ENCODE measurements around the gene HNRNPA1L2. TPM values are rescaled to one million over a fixed set of nuclear protein-coding genes. Genes with fewer than 3 reads are reported as not detected.
"Not testable (repeated sequence)": the region's sequence is repeated elsewhere in the genome, so short reads cannot be mapped to it uniquely, and the experiment has no call there.

The HNRNPA1L2 gene
- total RNA-seq, 1 donor from 2014 or later = 3.2 TPM

- intact Hi-C loops (cut with micrococcal nuclease) = no loop called here
- no peaks in the 10 kb centered on the region for H3K27me3 ChIP-seq (ENCODE audit: low read depth)
- H3K36me3 ChIP-seq = peaks cover 4% of the 10 kb centered on the region
- no peaks in the 10 kb centered on the region for H3K9me3 ChIP-seq (replicated peaks)
- H3K4me3 ChIP-seq = no peak overlapping the region
- no peak for TF ChIP-seq CTCF (IDR thresholded peaks at IDR 0.05; ENCODE audit: borderline replicate concordance)
- H3K27ac ChIP-seq (replicated peaks) = no peak overlapping the region
- DNase-seq = no peak
- peaks cover 26% of the 10 kb centered on the region for H3K4me1 ChIP-seq
Measured at GRCh38 chr13:52615812-52616211, 26.4 kb upstream of the HNRNPA1L2 start.

DNA sequence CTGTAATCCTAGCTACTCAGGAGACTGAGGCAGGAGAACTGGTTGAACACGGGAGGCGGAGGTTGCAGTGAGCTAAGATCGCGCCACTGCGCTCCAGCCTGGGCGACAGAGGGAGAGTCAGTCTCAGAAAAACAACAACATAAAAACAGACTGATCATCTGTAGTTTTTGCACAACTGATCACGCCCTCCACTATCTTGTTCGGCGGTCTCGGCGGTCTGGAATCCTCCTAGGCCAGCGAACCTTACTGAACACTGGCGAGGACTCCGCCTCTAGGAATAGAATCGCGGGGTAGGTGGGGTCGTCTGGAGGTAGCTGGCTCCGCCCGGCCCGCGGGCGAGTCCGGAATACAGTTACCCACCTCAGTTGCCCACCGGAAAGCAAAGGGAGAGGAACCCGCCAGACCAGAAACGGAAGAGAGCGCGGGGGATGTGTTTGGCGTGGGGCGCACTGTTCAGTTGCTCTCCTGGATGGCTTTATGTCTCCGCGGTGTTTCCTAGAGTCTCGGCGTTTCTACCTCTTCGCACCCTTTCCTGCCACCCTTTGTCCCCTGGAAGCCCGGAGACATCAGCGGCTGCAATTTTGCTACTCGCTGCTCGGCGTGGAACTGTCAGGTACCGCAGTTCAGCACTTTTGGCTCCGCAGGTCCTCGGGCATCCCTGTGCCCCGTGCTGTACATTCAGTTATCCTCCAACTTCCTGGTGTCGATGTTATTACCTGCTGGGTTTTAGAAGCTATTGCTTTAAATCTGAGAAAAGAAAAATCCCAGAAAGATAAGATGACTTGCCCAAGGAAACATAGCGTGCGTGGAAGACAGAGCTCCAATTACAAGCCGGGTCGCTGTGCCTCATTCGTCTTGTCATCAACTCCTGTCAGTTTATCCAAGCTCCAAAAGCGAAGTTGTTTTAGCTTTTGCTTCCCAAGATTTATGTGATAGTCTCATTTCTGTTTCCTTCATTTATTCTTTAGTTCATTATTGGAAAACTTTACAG is 24.9 kb upstream of the HNRNPA1L2 start:
- intact Hi-C loops (cut with micrococcal nuclease) = no loop called here
- Histone ChIP-seq H3K36me3 (peaks cover 6% of the 10 kb centered on the region), H3K9me3 (replicated peaks) (no peaks in the 10 kb centered on the region), H3K27ac (replicated peaks) (peak overlapping the region; percentile 86), H3K4me3 (peak overlapping the region; percentile 79), H3K4me1 (peaks cover 26% of the 10 kb centered on the region), H3K27me3 (ENCODE audit: low read depth) (no peaks in the 10 kb centered on the region)
- DNase-seq = peak; percentile 73
- no peak for TF ChIP-seq CTCF (IDR thresholded peaks at IDR 0.05; ENCODE audit: borderline replicate concordance)

DNA sequence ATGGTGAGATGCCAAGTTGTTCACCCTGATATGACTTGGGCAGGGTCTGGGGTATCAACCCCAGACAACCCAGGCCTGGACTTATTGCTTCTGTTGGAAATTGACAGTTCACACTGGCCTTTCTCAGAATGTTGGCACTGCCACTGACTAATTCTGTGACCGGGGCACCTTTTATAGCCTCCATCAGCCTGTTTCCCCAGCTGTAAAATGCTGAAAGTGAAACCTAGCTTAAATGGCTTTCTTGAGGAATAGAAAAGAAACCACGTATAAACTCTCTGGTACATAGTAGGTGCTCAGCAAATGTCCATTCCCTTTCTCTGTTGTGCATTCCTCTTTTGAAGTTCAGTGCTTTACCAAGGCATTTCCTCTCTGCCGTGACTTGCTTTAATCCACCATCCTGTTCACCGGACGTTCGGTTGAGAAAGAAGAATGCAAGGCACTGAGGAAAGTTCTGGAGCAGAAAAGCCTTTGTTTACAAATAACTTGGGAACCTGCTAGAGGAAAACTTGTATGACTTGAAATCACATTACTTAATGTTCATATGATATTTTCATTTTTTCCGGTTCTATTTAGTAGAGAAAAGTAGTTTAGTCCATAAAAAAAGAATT is 11.0 kb upstream of the HNRNPA1L2 start:
- H3K9me3 ChIP-seq (replicated peaks); H3K4me1 ChIP-seq; H3K27me3 ChIP-seq (ENCODE audit: low read depth); intact Hi-C loops (cut with micrococcal nuclease); DNase-seq: not testable (repeated sequence)
- Histone ChIP-seq H3K4me3 (peak overlapping the region; percentile 32), H3K36me3 (peaks cover 61% of the 10 kb centered on the region), H3K27ac (replicated peaks) (peak overlapping the region; percentile 36)

DNA sequence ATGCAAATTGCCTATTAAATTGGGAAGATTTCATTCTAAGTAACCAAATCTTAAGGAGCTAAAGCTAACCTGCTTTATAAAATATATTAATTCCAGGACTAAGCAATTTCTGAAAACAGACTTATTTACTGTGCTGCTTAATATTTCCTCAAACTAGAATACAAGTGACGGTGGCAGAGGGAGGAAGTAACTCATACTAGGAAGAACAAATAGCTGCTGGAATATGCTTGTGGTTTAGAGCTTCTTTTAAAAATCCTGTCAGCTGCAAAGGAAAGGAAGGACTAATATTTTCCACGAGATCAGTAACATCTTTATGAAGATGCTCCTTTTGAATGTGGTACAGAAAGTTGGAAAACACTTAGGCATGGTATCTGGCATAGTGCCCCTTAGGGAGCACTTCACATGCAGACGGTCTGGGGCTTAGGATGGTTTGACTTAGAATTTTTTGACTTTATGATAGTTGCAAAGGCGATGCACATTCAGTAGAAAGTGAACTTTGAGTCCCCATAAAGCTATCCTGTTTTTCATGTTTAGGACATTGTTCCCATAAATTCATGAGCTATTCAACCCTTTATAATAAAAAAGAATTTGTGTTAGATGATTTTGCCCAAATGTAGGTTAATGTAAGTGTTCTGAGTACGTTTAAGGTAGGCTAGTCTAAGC is 3.4 kb upstream of the HNRNPA1L2 start:
- Histone ChIP-seq H3K36me3 (peaks cover 42% of the 10 kb centered on the region), H3K27me3 (ENCODE audit: low read depth) (no peaks in the 10 kb centered on the region), H3K9me3 (replicated peaks) (no peaks in the 10 kb centered on the region), H3K4me1 (no peaks in the 10 kb centered on the region), H3K4me3 (no peak overlapping the region), H3K27ac (replicated peaks) (no peak overlapping the region)
- intact Hi-C loops (cut with micrococcal nuclease) = no loop called here
- no peak for TF ChIP-seq CTCF (IDR thresholded peaks at IDR 0.05; ENCODE audit: borderline replicate concordance)
- DNase-seq = no peak

- no peak for DNase-seq
- TF ChIP-seq CTCF (IDR thresholded peaks at IDR 0.05; ENCODE audit: borderline replicate concordance) = no peak
- intact Hi-C loops (cut with micrococcal nuclease) = no loop called here
Measured at GRCh38 chr13:52644108-52644507, 1.9 kb downstream of the HNRNPA1L2 start.

More at GRCh38 chr13:52644108-52644507, 1.9 kb downstream of the HNRNPA1L2 start:
- Histone ChIP-seq H3K4me3 (no peak overlapping the region), H3K36me3 (peaks cover 18% of the 10 kb centered on the region), H3K9me3 (replicated peaks) (no peaks in the 10 kb centered on the region), H3K4me1 (no peaks in the 10 kb centered on the region), H3K27ac (replicated peaks) (no peak overlapping the region), H3K27me3 (ENCODE audit: low read depth) (no peaks in the 10 kb centered on the region)

All from left ventricle myocardium inferior (tissue), 1 donor.